CD4-positive, alpha-beta T cell (primary cell): ENCODE results near the gene SIGLEC15. TPM values are rescaled to one million over a fixed set of nuclear protein-coding genes. Genes with fewer than 3 reads are reported as not detected.
A peak's percentile ranks its signal among the peaks of the same experiment; 100 is the strongest.

Experiments used
- ATAC-seq: fragments of 200-7000 bp; cut with Tn5 transposase; one replicate; pipeline ENCODE4 v1.10.0; 2022; ENCODE audit warnings: mild to moderate bottlenecking; ENCODE audit not compliant: poor library complexity
- CTCF ChIA-PET: fragments of 350-600 bp; sonication (Branson Sonifier 250); formaldehyde crosslinking; loops from one replicate; lab custom pipeline; 2021; ENCODE audit warnings: antibody characterized with exemption, inconsistent platforms; lab: Charles Lee
- POLR2A ChIA-PET: fragments of 350-600 bp; sonication (Branson Sonifier 250); formaldehyde crosslinking; loops from one replicate; lab custom pipeline; 2021; ENCODE audit warnings: antibody characterized with exemption, inconsistent platforms; lab: Charles Lee
- DNase-seq, 14 experiments: peaks; one replicate each; pipeline ENCODE4 v3.0.0-alpha.2; 2013 to 2020; ENCODE audit warnings: mixed read lengths in 2 of 14
- H3K27ac ChIP-seq, 2 donors: one replicate each; pipeline versions ENCODE4 v1.5.1 to v1.7.0; 2013; ENCODE audit warnings: low read length in 2 of 2, low read depth in 1 of 2, mild to moderate bottlenecking in 1 of 2
- H3K27me3 ChIP-seq, 2 experiments: 1 replicate in 1 of 2; 2 replicates in 1 of 2; pipeline versions ENCODE4 v1.6.1 to v1.7.0; 2013; ENCODE audit warnings: low read length in 2 of 2, control low read depth in 1 of 2, mild to moderate bottlenecking in 1 of 2, moderate library complexity in 1 of 2; ENCODE audit not compliant: insufficient read depth in 2 of 2, control insufficient read depth in 1 of 2
- H3K36me3 ChIP-seq: one replicate; pipeline ENCODE4 v1.6.1; 2013; ENCODE audit warnings: low read length, control low read depth; ENCODE audit not compliant: insufficient read depth
- H3K4me1 ChIP-seq: one replicate; pipeline ENCODE4 v1.6.1; 2013; ENCODE audit warnings: low read length, control low read depth; ENCODE audit not compliant: insufficient read depth
- H3K4me3 ChIP-seq: one replicate; pipeline ENCODE4 v1.5.1; 2013; ENCODE audit warnings: mild to moderate bottlenecking, low read length, moderate library complexity
- H3K9me3 ChIP-seq, 2 experiments: 1 replicate in 1 of 2; 2 replicates in 1 of 2; pipeline versions ENCODE4 v1.6.1 to v1.7.0; 2013; ENCODE audit warnings: low read length in 2 of 2, mild to moderate bottlenecking in 2 of 2, control low read depth in 1 of 2, moderate library complexity in 1 of 2; ENCODE audit not compliant: control insufficient read depth in 1 of 2, insufficient read depth in 1 of 2
- H3K27ac Mint-ChIP-seq: one replicate; pipeline ENCODE4 v1.8.0; 2020; ENCODE audit warnings: mixed read lengths
- H3K27me3 Mint-ChIP-seq: one replicate; pipeline ENCODE4 v1.8.0; 2021; ENCODE audit warnings: mixed read lengths
- H3K36me3 Mint-ChIP-seq: one replicate; pipeline ENCODE4 v1.8.0; 2021; ENCODE audit warnings: low read depth, mixed read lengths
- H3K4me1 Mint-ChIP-seq: one replicate; pipeline ENCODE4 v1.8.0; 2021; ENCODE audit warnings: low read depth, mixed read lengths
- H3K4me3 Mint-ChIP-seq: one replicate; pipeline ENCODE4 v1.8.0; 2020; ENCODE audit warnings: mild to moderate bottlenecking, mixed read lengths
- H3K9me3 Mint-ChIP-seq: one replicate; pipeline ENCODE4 v1.8.0; 2020; ENCODE audit warnings: mixed read lengths
- intact Hi-C, 2 experiments: fragments of 100-400 bp; cut with DNase I in 1 of 2; cut with micrococcal nuclease in 1 of 2; formaldehyde crosslinking; loops; one replicate each; pipeline versions ENCODE4 v1.15.1 to v1.9.0; 2023 to 2025; cut with DNase I, micrococcal nuclease
- total RNA-seq, 174 experiments: library from RNA in 2 of 174; stranded (reverse) in 2 of 174; gene quantifications; one replicate each; pipeline ENCODE4 v1.2.3 and lab custom pipeline; 2021 to 2026
- TF ChIP-seq, protein P1 (sequence below): fragments of 200-600 bp; IDR thresholded peaks from one replicate; pipeline ENCODE4 v1.8.0; 2022; ENCODE audit warnings: antibody characterized with exemption, mild to moderate bottlenecking

Gene SIGLEC15
- total RNA-seq, 2 experiments from 2014 or later = not detected

DNA sequence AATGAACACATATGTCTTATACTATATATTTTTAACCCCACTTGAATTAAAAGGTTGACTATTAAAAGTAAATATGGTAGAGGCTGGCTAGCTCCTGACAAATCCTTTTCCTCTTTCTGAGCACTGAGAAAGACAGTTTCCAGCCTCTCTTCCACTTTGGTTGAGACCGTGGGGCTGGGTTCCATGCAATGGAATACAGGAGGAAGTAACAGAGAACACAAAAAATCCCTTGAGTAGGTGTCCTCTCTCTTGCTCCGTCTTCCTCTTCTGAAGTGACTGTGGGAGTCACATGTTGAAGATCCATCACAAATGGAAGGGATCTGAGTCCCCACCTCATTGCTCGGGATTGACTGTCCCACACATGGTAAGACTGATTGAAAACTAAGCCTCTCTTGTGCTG, 36.6 kb upstream of the SIGLEC15 start:
- intact Hi-C loops = no loop called here
- Mint-ChIP-seq H3K27me3 (no peaks in the 10 kb centered on the region), H3K4me3 (no peak overlapping the region), H3K4me1 (no peaks in the 10 kb centered on the region), H3K36me3 (no peaks in the 10 kb centered on the region), H3K9me3 (peaks cover 5% of the 10 kb centered on the region), H3K27ac (no peak overlapping the region)
- Histone ChIP-seq H3K36me3 (no peaks in the 10 kb centered on the region), H3K4me1 (peaks cover 12% of the 10 kb centered on the region), H3K27ac (no peak overlapping the region), H3K4me3 (no peak overlapping the region), H3K9me3 (no peaks in the 10 kb centered on the region), H3K27me3 (no peaks in the 10 kb centered on the region)
- DNase-seq (no peak), ATAC-seq (no peak)
- ChIA-PET POLR2A (no interaction called here), CTCF (no interaction called here)
- TF ChIP-seq, protein P1, sequence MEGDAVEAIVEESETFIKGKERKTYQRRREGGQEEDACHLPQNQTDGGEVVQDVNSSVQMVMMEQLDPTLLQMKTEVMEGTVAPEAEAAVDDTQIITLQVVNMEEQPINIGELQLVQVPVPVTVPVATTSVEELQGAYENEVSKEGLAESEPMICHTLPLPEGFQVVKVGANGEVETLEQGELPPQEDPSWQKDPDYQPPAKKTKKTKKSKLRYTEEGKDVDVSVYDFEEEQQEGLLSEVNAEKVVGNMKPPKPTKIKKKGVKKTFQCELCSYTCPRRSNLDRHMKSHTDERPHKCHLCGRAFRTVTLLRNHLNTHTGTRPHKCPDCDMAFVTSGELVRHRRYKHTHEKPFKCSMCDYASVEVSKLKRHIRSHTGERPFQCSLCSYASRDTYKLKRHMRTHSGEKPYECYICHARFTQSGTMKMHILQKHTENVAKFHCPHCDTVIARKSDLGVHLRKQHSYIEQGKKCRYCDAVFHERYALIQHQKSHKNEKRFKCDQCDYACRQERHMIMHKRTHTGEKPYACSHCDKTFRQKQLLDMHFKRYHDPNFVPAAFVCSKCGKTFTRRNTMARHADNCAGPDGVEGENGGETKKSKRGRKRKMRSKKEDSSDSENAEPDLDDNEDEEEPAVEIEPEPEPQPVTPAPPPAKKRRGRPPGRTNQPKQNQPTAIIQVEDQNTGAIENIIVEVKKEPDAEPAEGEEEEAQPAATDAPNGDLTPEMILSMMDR = no peak

DNA sequence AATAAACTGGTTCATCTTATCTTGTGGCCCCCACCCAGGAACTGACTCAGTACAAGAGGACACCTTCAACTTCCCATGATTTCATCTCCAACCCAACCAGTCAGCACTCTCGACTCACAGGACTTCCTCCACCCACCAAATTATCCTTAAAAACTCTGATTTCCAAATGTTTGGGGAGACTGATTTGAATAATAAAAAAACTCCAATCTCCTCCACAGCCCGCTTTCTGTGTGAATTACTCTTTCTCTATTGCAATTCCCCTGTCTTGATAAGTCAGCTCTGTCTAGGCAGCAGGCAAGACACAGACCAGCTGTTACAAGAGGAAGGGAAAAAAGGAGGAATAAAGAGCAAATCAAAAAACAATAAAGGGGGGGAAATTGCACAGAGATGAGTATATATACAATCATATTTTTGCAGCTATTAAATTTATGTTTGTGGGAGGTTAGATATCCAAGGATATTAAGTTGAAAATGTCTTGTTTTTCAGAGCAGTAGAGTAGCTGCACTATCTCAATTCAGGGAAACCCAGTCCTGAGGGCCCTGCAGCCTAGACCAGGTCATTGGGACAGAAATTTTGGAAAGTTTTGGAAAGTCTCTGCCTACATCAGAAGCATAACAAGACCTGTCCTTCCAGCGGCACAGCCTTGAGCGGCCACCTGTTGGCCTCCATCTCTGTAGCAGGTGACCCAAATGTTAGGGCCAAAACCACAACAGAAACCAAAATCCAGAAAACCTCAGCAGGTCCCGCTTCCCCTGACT, 32.8 kb upstream of the SIGLEC15 start:
- Mint-ChIP-seq H3K27ac (no peak overlapping the region), H3K9me3 (peaks cover 5% of the 10 kb centered on the region), H3K27me3 (no peaks in the 10 kb centered on the region), H3K4me3 (no peak overlapping the region), H3K36me3 (no peaks in the 10 kb centered on the region), H3K4me1 (no peaks in the 10 kb centered on the region)
- H3K4me1 ChIP-seq = no peaks in the 10 kb centered on the region
- H3K27me3 ChIP-seq = no peaks in the 10 kb centered on the region
- no peak overlapping the region for H3K27ac ChIP-seq
- intact Hi-C loops = no loop called here
- no peaks in the 10 kb centered on the region for H3K36me3 ChIP-seq
- ChIA-PET POLR2A (no interaction called here), CTCF (no interaction called here)
- DNase-seq (no peak), ATAC-seq (no peak)
- no peak overlapping the region for H3K4me3 ChIP-seq
- no peaks in the 10 kb centered on the region for H3K9me3 ChIP-seq
- TF ChIP-seq, protein P1 = no peak

DNA sequence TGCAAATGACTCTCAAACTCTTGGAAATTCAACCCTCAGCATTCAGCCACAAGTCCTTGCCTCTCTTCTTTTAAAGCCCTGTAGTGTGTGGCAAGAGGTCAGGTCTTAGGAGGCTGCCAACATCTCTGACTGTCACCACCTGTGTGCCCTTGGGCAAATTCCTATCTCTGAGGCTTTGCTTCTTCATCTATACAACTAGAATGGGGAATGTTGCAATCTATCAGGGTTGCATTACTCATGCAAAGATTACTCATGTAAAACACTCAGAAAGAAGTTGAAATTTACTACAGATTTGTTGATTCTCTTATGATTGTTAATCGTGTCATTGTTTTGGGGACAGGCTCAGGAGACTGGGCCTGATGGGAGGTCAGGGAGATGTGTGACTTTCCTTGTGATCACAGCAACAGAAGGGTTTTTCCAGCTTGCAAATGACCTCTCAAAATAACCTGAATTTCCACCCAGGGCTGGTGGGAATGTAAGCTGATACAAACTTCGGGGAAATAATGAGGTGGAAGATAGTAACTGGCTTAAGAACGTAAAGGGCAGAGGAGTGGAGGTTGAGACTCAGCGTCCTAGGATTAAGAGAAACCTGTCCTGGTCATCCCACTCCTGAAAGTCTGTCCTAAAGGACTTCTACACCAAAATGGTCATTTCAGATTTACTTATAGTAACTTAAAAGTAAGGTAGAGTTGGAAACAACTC, 32.1 kb upstream of the SIGLEC15 start:
- ChIA-PET POLR2A (no interaction called here), CTCF (no interaction called here)
- intact Hi-C loops = no loop called here
- no peaks in the 10 kb centered on the region for H3K9me3 ChIP-seq
- no peak overlapping the region for H3K4me3 ChIP-seq
- DNase-seq (peak in 1 of 14 experiments; percentile 32), ATAC-seq (no peak)
- no peaks in the 10 kb centered on the region for H3K4me1 ChIP-seq
- H3K27me3 Mint-ChIP-seq = no peaks in the 10 kb centered on the region
- H3K27me3 ChIP-seq = no peaks in the 10 kb centered on the region
- H3K27ac ChIP-seq = no peak overlapping the region
- TF ChIP-seq, protein P1 = no peak
- no peak overlapping the region for H3K4me3 Mint-ChIP-seq
- H3K9me3 Mint-ChIP-seq = peaks cover 5% of the 10 kb centered on the region
- H3K27ac Mint-ChIP-seq = no peak overlapping the region
- H3K36me3 ChIP-seq = no peaks in the 10 kb centered on the region
- no peaks in the 10 kb centered on the region for H3K4me1 Mint-ChIP-seq
- H3K36me3 Mint-ChIP-seq = no peaks in the 10 kb centered on the region
